GM21390 (cell line): ENCODE data around the gene RPS6KL1.

Experiments used
- ATAC-seq: cut with Tn5 transposase; IDR thresholded peaks from one replicate; pipeline ENCODE4 v1.9.1; 2021; ENCODE audit not compliant: unreplicated experiment

Gene RPS6KL1

DNA sequence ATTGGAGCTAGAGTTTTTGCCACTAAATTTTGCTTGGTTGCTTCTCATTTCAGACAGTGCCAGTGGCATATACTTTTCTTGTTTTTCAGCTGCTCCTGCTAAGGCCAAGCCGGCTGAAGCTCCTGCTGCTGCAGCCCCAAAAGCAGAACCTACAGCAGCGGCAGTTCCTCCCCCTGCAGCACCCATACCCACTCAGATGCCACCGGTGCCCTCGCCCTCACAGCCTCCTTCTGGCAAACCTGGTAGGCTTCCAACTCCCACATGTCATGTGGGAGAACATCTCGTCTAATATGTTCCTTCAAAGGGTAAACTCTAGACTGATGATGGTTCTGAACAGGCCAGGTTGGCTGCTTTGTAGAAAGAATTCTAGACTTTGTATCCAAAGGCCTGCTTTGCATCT lies 30.3 kb downstream of the RPS6KL1 start:
- ATAC-seq: peak; percentile 14

DNA sequence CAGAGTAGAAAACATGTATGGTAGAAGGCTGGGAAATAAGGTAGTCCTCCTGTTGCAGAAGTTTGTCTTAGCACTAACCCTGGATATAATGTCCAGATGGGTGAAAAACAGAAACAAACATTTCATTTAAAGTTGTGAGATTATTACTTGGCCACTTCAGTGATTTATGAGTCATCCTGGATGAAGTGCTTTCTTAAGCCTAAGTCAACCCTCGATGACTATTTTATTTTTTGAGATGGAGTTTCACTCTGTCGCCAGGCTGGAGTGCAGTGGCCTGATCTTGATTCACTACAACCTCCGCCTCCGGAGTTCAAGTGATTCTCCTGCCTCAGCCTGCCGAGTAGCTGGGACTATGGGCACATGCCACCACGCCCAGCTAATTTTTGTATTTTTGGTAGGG lies 31.2 kb downstream of the RPS6KL1 start:
- ATAC-seq: no peak

DNA sequence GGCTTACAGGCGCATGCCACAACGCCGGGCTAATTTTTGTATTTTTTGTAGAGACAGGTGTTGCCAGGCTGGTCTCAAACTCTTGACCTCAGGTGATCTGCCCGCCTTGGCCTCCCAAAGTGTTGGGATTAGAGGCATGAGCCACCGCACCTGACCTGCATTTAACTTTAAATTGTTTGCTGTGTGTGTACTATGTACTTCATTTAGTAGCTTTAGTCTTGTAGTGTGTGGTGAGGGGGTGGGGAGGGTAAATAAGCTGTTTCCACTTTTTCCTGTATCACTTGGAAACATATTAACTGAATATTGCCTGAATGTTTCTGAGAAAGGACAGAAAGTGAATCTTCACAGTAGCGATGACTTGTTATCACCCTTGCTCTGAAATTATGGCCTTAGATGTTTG lies 32.8 kb downstream of the RPS6KL1 start:
- no peak for ATAC-seq

GRCh38 chr14:74888164-74889158 lies 34.6 kb downstream of the RPS6KL1 start:
- ATAC-seq: no peak

DNA sequence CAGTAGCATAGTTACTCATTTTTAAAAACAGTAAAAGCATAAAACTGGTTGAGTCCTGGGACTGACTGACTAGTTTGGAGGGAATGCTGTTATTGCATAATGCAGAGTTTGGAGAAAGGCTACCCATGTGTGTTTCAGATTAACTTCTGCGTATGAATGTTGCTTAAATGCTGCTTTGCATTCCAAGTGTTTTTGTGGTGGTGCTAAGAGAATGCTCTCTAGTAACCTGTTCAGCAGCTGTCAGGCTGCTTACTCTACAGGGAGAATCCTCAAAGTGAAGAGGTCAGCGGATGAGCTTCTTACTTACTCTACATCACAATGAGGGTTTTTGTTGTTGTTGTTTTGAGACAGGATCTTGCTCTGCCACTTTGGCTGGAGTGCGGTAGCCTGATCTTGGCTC lies 37.1 kb downstream of the RPS6KL1 start:
- ATAC-seq: no peak

DNA sequence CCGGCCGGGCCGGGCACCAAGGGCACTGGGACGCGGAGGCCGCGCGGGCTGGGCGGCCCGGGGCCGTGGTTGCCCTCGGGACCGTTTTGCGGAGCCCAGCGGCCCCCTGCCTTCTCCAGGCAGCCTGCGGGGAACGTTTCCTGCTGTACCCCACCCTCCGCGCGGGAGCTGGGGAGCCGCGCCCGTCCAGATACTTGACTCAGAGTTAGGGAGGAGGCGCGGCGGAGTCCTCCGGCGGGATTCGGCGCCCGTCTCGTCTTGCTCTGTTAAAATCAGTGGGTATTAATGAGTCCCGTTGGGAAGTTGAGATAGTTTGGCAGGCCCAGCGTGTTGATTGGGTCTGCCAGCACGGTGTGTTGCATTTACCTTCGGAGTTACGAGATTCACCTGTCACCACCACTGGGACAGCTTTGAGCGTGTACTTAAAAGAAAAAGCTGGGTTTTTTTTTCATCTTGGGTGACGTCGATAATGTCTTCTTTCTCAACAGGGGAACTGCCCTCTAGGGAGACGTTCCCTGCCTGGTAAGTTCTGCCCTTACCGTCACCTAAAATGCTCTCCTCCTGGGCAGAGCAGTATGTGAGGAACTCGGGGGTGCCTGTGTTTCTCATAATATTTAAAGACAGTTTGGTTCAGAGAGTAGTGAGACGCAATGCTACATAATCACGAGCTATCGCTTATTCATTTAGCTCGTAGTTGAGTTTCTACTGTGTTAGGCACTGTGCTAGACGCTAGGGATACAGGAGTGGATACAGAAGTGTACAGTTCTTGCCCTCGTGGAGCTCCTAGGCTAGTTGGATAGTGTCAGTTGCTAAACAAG lies 40.7 kb downstream of the RPS6KL1 start:
- peak; percentile 33 for ATAC-seq

DNA sequence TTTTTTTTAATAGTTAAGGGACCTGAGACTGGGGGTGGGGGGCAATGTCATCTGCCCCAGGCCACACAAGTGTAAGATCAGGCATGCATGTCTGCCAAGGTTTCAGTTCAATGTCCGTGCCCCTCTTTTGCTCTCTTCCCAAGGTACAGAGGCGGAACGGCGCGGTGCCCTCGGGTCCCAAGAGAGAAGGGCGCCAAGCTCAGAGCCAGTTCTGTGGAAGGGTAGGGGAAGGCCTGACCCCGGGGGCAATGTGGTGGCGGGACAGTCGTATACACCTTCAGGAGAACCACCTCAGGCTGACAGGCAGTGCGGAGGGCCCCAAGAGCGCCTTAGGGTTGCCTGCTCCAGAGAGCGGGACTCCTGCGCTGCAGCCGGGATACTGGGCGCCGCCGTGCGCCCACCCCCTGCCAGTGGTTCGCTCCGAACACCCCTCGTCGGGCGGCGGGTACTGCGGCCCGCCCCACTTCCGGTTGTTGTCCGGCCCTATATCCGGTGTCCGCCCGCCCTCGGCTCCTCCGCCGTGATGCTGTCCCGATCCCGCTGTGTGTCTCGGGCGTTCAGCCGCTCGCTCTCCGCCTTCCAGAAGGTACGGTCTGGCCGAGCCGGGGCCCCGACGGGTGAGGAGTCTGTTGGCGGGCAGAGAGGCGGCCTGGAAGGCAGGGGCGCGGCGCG lies 41.5 kb downstream of the RPS6KL1 start, which contains the start of gene DLST:
Gene DLST (plus strand): TSS at position 486 of the 672 bp plus-strand sequence. CDS start 38 bp downstream, at position 524.
- peak; percentile 91 for ATAC-seq

GRCh38 chr14:74879427-74880182 lies 43.5 kb downstream of the RPS6KL1 start:
- ATAC-seq: no peak

DNA sequence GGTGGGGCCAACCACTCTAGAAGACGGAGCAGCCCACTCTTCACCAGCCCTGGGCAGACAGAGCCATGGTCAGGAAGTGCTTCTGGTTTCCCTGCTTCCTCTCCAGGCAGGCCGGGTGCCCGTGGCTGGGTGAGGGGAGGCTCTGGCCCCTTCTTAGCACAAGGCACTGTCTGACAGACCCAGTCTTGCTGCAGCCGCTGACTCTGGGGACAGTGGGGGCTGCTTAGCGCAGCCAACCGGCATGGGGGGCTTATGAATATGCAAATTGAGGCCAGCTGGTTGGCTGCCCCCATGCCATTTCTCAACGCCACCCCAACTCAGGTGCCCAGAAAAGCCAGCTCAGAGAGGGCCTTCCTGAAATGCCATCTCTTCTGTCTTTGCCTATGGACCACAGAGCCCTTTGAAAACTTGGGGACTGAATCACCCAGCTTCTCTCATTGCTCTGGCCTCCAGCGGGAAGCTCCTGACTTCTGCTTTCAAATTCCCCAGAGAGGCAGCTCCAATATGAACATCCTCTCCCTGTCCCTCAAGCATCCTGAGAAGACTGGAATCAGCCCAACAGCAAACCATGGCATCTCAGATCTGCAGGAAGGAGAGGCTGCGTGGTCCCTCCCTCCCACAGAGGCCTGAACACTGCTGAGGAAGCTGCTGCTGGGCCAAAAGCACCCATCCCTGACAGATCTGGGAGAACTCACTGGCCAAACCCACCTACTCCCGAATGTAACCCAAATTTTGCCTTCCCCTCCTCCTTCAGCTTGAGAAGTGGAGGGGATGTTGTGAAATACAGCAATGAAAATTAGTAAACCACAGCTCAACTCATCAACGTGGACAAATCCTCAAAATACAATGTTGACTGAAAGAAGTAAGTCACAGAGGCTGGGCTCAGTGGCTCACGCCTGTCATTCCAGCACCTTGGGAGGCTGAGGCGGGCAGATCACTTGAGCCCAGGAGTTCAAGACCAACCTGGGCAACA lies 46.8 kb downstream of the RPS6KL1 start, which contains the start of gene PROX2:
Gene PROX2 (minus strand): TSS at position 205 of the 973 bp plus-strand sequence. CDS start 12,311 bp downstream, outside the sequence.
- no peak for ATAC-seq

DNA sequence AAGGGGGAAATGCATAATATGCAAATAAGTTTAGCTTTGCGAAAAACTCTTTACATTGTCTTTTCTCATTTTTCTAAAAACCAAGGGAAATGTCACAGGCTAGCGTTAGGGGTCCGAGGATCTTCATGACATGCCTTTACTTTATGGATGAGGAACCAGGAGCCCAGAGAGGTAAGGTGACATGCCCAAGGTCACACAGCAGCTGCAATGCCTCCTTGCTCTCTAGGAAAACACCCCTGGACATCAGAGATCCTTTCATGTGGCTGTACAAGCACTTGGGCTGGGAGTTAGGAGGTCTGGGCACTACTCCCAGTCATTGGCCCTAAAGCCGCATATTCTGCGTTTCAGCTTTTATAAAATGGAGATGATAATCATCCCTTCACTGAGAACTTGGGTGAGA lies 47.9 kb downstream of the RPS6KL1 start:
- no peak for ATAC-seq

GRCh38 chr14:74871819-74872218 lies 51.2 kb downstream of the RPS6KL1 start:
- ATAC-seq: no peak

GRCh38 chr14:74868739-74869138 lies 54.3 kb downstream of the RPS6KL1 start:
- no peak for ATAC-seq

DNA sequence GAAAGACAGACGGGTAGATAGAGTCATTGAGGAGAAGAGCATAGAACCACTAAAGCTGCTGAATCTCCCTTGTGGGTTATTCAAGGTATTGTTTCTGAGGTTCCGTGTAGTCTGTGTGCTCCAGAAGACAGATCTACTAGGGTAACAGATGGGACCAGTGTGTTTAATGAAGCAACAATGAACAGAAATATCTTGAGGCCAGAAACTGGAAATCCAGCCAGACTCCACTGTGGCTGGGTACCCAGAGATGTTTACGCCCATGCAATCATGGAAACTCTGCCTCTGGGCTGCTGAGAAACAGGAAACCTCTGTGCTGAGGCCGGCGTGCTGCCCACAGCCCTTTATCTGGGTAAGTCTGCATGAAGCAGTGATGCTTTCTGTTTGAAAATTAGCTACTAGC lies 55.4 kb downstream of the RPS6KL1 start:
- ATAC-seq: no peak

- ATAC-seq: no peak
Measured at GRCh38 chr14:74866708-74867389, 56.2 kb downstream of the RPS6KL1 start.

DNA sequence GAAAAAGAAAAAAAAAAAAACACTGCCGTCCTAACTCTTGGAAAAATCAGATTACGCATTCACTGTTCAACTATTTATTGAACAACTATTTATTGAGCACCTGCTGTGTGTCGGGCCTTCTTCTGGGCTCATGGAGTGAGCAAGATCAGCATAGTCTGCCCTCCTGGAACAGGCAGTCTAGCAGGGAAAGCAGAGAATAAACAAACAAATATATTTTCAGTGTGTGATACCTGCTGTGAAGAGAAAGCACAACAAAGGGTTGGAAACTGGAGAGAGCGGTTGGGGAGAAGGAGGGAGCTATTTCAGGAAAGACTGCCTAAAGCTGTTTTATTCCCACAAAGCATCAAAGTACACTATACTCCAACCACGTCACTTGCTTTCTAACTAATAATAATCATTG lies 57.9 kb downstream of the RPS6KL1 start:
- ATAC-seq: no peak

DNA sequence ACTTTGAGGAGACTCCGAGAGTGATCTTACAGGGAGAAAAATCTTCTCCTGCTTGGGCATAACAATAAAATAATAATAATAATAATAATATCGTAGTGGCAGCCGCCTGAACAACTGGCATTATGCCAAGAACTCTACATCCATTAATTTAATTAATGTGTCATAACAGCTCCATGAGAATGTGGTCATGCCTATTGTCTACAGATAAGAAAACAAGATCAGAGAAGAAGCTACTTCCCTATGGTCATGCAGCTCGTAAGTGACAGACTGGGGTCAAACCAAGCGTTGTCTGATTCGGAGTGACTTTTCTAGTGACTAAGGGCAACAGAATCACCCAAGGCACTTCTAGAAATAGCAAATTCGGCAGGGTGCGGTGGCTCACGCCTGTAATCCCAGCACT lies 58.9 kb downstream of the RPS6KL1 start:
- ATAC-seq: no peak

DNA sequence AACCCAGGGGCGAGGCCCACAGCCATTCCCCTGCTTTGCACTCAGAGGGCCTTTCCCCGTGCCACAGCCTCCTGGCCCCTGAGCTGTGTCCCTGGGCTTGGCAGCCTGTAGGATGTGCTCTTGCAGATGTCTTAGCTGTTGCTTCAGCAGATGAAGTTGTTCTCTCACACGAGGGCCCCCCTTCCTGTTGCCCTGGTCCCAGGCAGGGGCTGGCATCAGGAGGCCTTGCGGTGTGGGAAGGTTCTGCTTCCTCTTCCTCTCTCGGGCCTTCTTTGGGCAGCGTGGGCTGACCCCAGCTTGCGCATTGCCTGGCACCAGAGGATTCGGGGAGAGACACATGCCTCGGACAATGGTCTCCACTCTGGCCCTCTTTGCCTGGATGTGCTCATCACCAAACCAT lies 59.8 kb downstream of the RPS6KL1 start:
- no peak for ATAC-seq

GRCh38 chr14:74861734-74862090 lies 61.3 kb downstream of the RPS6KL1 start:
- ATAC-seq: no peak
